Left ventricle myocardium superior (tissue), 1 donor: Measurements from ENCODE around the gene LGALS16. TPM values are rescaled to one million over a fixed set of nuclear protein-coding genes. Genes with fewer than 3 reads are reported as not detected.
"Not testable (repeated sequence)": the region's sequence is repeated elsewhere in the genome, so short reads cannot be mapped to it uniquely, and the experiment has no call there.

ENCODE experiments used
- ATAC-seq: fragments of 200-7000 bp; cut with Tn5 transposase; one replicate; pipeline ENCODE4 v1.9.1; 2020; ENCODE audit warnings: mild to moderate bottlenecking, moderate library complexity
- DNase-seq: peaks from one replicate; pipeline ENCODE4 v3.0.0-alpha.2; 2020
- intact Hi-C: fragments of 100-400 bp; cut with micrococcal nuclease; formaldehyde crosslinking; loops from one replicate; pipeline ENCODE4 v1.11.0; 2022
- long read RNA-seq: library from polyadenylated mRNA; unstranded; transcript quantifications from one replicate; pipeline ENCODE4 v2.0.0, GENCODE V29; 2021
- total RNA-seq: library from RNA; stranded (reverse); fragmentation: NEBNext Ultra II Directional; extraction: Animal tissue kit (Norgen Biotek cat#: 25700); gene quantifications from one replicate; pipeline ENCODE4 v1.2.1, GENCODE V29; 2021
- donor health status: DM: no; HTN: yes; CAD: no; lungs with severe emphysema.

The LGALS16 gene, protein sequence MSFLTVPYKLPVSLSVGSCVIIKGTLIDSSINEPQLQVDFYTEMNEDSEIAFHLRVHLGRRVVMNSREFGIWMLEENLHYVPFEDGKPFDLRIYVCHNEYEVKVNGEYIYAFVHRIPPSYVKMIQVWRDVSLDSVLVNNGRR
- not detected for total RNA-seq
- long read RNA-seq = 0 reads

DNA sequence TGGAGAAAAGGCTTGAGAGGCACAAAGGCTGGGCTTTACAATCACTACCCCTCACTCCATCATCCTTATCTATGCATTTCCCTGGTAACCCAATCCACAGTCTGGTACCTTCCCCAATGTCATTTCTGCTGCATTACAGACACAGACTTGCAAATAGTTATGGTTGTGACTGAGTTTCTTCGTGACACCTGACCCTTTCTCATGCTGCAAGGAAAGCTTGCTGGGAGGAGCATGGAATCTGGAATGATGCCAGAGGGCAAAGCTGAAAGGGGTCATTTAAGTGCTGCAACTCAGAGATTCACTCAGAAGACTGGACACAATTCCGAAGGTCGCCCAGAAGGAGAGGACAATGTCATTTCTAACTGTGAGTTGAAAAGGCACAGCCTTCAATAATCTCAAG lies at the start of gene LGALS16:
TSS of gene LGALS16 (plus strand) at position 301 of the 400 bp plus-strand sequence. CDS start at position 350, 49 bp downstream.
- ATAC-seq = no peak
- intact Hi-C loops = no loop called here
- no peak for DNase-seq

DNA sequence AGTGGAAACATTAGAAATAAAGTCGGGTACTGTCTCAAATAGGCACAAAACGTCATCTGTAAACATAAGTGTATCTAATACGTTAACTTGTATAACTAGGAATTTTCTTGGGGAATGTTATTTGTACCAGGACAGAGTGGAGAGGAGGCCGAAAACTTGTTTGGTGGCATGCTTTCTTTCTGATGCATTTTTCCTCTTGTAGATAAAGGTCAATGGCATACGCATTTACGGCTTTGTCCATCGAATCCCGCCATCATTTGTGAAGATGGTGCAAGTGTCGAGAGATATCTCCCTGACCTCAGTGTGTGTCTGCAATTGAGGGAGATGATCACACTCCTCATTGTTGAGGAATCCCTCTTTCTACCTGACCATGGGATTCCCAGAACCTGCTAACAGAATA lies 48.7 kb upstream of the LGALS16 start:
- intact Hi-C loops = no loop called here
- ATAC-seq = no peak
- DNase-seq = no peak

GRCh38 chr19:39607561-39607960 lies 48.2 kb upstream of the LGALS16 start:
- no peak for ATAC-seq
- DNase-seq = no peak
- intact Hi-C loops = no loop called here

- no peak for DNase-seq
- intact Hi-C loops = no loop called here
- no peak for ATAC-seq
Measured at GRCh38 chr19:39613597-39613996, 42.1 kb upstream of the LGALS16 start.

- intact Hi-C loops = no loop called here
- no peak for ATAC-seq
- no peak for DNase-seq
Measured at GRCh38 chr19:39617745-39618144, 38.0 kb upstream of the LGALS16 start.

- no peak for ATAC-seq
- intact Hi-C loops = no loop called here
- no peak for DNase-seq
Measured at GRCh38 chr19:39623946-39624345, 31.8 kb upstream of the LGALS16 start.

DNA sequence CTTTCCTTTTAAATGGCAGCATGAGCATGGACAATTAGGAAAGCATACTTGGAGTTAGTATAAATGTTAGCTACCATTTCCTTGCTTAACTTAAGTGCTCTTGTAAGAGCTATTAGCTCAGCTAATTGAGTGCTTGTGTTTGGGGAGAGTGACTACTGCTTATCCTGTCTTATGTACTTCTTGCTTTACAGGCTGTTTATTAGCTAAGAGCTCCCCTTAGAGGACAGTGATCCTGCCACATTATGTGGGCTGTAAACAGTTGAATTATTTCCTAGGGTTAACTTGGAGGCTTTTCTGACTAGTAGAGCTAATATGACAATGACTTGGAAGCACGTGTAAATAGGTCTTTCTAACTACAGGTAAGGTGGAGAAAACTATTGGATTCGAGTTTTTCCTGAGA lies 28.1 kb upstream of the LGALS16 start:
- DNase-seq, intact Hi-C loops, ATAC-seq: not testable (repeated sequence)

DNA sequence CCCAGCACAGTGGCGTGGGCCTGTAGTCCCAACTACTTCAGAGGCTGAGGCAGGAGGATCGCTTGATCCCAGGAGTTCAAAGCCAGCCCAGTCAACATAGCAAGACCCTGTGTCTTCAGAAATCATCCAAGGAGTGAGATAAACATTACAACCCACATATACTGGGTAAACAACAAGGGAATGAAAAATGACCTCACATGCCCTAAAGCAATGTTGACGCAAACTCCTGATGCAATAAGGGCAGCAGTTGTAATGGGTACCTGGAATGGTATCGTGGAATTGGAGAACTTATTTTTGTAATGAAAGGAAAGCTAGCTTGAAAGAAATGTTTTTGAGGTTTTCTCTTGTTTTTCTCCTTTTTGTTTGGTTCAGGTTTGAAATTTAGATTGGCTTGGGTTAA lies 24.5 kb upstream of the LGALS16 start:
- no peak for DNase-seq
- intact Hi-C loops = no loop called here
- no peak for ATAC-seq

DNA sequence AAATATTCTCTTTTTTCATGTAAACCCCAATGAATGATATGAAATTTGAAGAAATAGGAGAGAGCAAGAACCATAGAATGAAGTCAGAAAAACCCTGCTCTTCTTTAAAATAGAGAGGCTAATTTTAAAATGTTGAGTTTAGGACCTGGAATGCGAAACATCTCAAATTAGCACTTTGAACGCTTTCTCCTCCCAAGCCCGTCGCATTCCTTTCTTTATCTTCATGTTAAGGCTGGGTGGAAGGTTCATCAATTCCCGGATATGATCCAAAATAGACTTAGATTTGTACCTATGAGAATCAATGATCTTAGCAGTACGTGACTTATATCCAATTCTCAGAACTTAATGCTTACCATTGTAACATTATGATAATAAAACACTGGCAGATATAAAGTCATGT lies 24.1 kb upstream of the LGALS16 start:
- no peak for ATAC-seq
- intact Hi-C loops = no loop called here
- DNase-seq = no peak

DNA sequence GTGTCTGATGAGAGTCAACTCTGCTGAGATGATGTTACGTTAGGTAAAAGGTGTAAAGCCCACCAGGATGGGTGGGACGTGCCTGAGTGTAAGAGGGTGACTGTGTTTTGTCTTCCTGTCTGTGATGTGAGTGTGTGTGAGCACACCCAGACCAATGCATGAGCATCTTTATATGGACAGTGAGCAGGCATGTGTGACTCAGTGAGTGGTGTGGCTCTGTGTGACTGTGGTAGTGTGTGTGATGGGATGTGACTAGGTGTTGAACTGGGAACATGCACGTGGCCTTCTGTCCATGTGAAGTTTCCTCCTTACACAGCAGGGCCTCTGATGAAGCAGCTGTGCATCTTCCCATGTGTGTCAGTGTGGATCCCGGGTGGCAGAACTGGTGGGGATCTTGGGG lies 17.8 kb upstream of the LGALS16 start:
- no peak for ATAC-seq
- no peak for DNase-seq
- intact Hi-C loops = no loop called here

DNA sequence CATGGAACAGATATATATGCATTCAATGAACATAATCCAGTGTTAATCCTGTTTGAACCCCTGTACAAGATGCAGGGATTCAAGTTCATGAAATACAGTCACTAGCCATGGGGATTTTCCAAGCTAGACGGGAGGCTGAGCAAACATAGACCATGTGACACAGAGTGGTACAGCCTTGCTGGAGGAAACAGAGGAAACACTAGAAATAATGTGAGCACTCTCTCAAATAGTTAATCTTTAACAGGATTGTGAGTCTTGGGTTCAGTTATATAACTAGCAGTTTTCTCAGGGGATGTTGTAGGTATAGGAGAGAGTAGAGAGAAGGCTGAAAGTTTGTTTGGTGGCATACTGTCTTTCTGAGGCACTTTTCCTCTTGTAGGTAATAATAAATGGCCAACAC lies 13.9 kb upstream of the LGALS16 start:
- intact Hi-C loops = no loop called here
- no peak for DNase-seq
- no peak for ATAC-seq

GRCh38 chr19:39643591-39643990 lies 12.1 kb upstream of the LGALS16 start:
- no peak for DNase-seq
- intact Hi-C loops = no loop called here
- no peak for ATAC-seq

DNA sequence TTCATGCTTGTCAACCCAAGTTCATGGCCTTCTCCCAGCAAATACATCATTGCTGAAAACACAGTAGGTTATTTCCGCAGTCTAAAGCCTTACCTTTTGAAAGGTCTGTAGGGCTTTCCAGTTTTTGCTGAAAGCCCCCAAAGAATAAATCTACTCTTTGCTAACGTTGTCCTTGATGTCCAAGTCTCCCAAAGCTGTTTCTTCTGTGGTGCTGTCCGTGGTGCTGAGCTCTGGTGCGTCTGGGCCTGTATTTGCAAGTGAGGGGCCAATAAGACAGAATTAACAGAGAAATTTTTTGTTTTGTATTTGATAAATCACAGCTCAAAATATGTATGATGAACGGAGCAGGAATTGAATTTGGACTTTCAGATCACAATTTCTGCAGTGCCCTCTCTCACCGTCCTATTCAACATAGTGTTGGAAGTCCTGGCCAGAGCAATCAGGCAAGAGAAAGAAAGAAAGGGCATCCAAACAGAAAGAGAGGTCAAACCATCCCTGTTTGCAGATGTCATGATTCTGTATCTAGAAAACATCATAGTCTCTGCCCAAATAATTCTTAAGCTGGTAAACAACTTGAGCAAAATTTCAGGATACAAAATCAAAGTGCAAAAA lies 9.8 kb upstream of the LGALS16 start:
- DNase-seq = no peak

GRCh38 chr19:39647918-39648317 lies 7.8 kb upstream of the LGALS16 start:
- intact Hi-C loops = no loop called here
- DNase-seq = no peak
- no peak for ATAC-seq

More for the DNA sequence above, 9.8 kb upstream of the LGALS16 start:
- ATAC-seq = no peak
- intact Hi-C loops = no loop called here

GRCh38 chr19:39659791-39660190 lies 4.1 kb downstream of the LGALS16 start:
- intact Hi-C loops = no loop called here
- DNase-seq (no peak), ATAC-seq (no peak)

DNA sequence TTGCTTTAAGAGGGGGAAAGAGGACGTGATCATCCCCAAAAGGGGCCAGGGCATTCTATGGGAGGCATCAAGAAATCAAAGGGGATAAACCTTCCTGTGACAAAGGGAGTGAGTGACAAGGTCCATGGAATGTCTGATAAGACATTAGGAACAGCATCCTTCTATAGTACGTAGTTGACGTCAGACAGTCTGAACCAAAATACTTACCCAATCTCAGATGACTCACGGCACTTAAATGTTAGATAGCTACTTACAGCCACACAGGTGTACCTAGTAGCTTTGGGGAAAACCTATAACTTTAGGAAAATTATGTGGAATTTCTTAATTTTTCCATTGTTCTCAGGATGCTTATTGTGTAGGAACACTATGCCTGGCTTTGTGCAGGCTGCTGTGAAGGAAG lies 4.9 kb downstream of the LGALS16 start:
- intact Hi-C loops = no loop called here
- no peak for ATAC-seq

DNA sequence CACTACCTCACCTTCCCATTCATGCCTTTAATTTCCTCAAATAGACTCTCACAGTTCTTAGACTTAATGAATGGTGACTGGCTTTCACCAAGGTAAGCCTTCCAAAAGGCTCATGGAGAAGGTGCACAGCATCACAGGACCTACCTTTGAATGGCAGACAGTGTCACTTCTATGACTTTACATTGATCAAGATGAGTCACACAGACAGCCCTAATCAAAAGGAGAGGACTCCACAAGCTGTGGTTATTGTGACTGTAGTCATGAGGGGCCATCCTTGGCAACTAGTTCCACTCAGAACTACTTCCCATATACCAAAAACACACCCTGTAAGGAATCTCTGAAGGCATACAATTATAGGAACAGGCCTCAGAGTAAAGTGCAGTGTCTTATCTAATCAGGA lies 5.9 kb downstream of the LGALS16 start:
- ATAC-seq (no peak), DNase-seq (no peak)
- intact Hi-C loops = no loop called here

More for the DNA sequence above, 4.9 kb downstream of the LGALS16 start:
- no peak for DNase-seq

GRCh38 chr19:39669860-39670259 lies 14.1 kb downstream of the LGALS16 start:
- intact Hi-C loops, DNase-seq, ATAC-seq: not testable (repeated sequence)

DNA sequence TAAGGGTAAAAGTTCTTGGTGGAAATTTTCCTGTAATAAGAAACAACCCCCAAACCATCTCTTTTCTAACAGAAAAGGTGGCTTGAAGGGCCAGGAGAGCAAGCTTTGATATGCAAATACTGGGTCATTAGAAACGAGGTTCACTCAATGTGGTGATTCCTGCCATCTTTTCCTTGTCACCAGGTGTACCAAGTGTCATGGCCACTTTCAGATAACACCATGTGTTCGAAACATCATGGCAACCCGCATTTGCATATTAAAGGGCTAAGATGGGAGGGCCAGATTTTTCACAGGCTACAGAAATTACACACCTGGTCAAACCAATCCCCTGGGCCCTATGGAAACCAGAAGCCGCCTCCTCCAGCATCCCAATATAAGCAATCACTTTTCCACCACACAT lies 15.3 kb downstream of the LGALS16 start:
- ATAC-seq = no peak
- DNase-seq = no peak
- intact Hi-C loops = no loop called here

GRCh38 chr19:39671739-39672363 lies 16.1 kb downstream of the LGALS16 start:
- no peak for DNase-seq
- peak; percentile 51 for ATAC-seq
- intact Hi-C loops = no loop called here

DNA sequence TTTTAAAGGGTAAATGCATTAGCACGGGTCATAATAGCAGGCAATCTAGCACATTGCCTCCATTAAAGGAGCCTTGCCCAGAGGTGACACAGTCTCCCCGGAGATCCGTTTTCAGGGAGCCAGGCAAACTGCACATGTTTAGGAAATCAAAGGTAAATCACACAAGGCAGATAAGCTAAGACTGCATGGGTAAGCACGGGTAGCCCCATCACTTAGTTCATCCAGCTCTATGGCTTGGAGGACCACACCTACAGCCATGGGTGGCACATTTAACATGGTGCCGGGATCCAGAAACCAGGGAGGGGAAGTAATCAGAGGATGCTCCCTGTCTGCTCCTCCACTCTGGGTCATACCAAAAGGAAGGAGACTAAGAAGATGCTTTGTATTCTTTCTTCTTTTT lies 16.8 kb downstream of the LGALS16 start:
- DNase-seq = no peak
- intact Hi-C loops = no loop called here
- ATAC-seq = no peak
